SK-N-SH (cell line): Measurements from ENCODE around the gene MS4A18. TPM values are rescaled to one million over a fixed set of nuclear protein-coding genes. Genes with fewer than 3 reads are reported as not detected.

ENCODE experiments used
- CTCF ChIA-PET: fragments of 300-600, 350-600 bp; formaldehyde crosslinking; extraction: SDS; loops from one replicate; lab custom pipeline; 2021; lab: Yijun Ruan, JAX
- POLR2A ChIA-PET: fragments of 350-600 bp; sonication (Branson Sonifier 250); formaldehyde crosslinking; extraction: SDS; loops from one replicate; lab custom pipeline; 2020; ENCODE audit warnings: antibody characterized with exemption, inconsistent platforms; lab: Yijun Ruan, JAX
- DNase-seq: peaks from one replicate; pipeline ENCODE4 v3.0.0; 2012
- H2AFZ ChIP-seq: fragments of 200-600 bp; sonication (generic); 2 replicates; pipeline ENCODE4 v1.8.1; 2016; ENCODE audit warnings: antibody characterized with exemption, mild to moderate bottlenecking, low read depth
- H3F3A ChIP-seq: fragments of 200-600 bp; sonication (generic); replicated peaks from 2 replicates; pipeline ENCODE3; 2016; ENCODE audit warnings: antibody characterized with exemption, mild to moderate bottlenecking; ENCODE audit not compliant: insufficient read depth
- H3K27ac ChIP-seq, 2 experiments: fragments of 200-500 bp in 1 of 2; fragments of 200-600 bp in 1 of 2; sonication (Bioruptor generic) in 1 of 2; sonication (generic), shearing (Covaris generic) in 1 of 2; 2 replicates each; pipeline versions ENCODE4 v1.5.1 to v1.6.1; 2014 to 2016; ENCODE audit warnings: low read depth in 2 of 2, inconsistent platforms in 1 of 2, low read length in 1 of 2, mild to moderate bottlenecking in 1 of 2, mixed read lengths in 1 of 2
- H3K27me3 ChIP-seq: fragments of 200-600 bp; sonication (generic), shearing (Covaris generic); 2 replicates; pipeline ENCODE4 v1.6.1; 2016; ENCODE audit warnings: mixed run types; ENCODE audit not compliant: insufficient read depth
- H3K36me3 ChIP-seq, 2 experiments: fragments of 200-500 bp in 1 of 2; fragments of 200-600 bp in 1 of 2; sonication (Bioruptor generic) in 1 of 2; sonication (generic) in 1 of 2; replicated peaks in 1 of 2; 2 replicates each; pipeline versions ENCODE3 to v1.5.1; 2014 to 2016; ENCODE audit warnings: low read length in 1 of 2, mild to moderate bottlenecking in 1 of 2; ENCODE audit not compliant: insufficient read depth in 2 of 2, control insufficient read depth in 1 of 2
- H3K4me1 ChIP-seq, 2 experiments: fragments of 200-500 bp in 1 of 2; fragments of 200-600 bp in 1 of 2; sonication (Bioruptor generic) in 1 of 2; sonication (generic), shearing (Covaris generic) in 1 of 2; 2 replicates each; pipeline versions ENCODE4 v1.5.1 to v1.6.1; 2014 to 2016; ENCODE audit warnings: low read depth in 1 of 2, low read length in 1 of 2, mixed run types in 1 of 2; ENCODE audit not compliant: insufficient read depth in 2 of 2, control insufficient read depth in 1 of 2
- H3K4me2 ChIP-seq: fragments of 200-600 bp; sonication (generic), shearing (Covaris generic); 2 replicates; pipeline ENCODE4 v1.6.1; 2017; ENCODE audit warnings: mixed run types
- H3K4me3 ChIP-seq, 2 experiments: fragments of 200-500 bp in 1 of 2; fragments of 200-600 bp in 1 of 2; sonication (Bioruptor generic) in 1 of 2; sonication (generic), shearing (Covaris generic) in 1 of 2; 2 replicates each; pipeline versions ENCODE4 v1.5.1 to v1.8.1; 2014 to 2016; ENCODE audit warnings: low read depth in 2 of 2, inconsistent platforms in 1 of 2, low read length in 1 of 2, mild to moderate bottlenecking in 1 of 2, mixed read lengths in 1 of 2, moderate library complexity in 1 of 2
- H3K79me2 ChIP-seq: fragments of 200-600 bp; sonication (generic); 2 replicates; pipeline ENCODE4 v1.8.1; 2017; ENCODE audit warnings: mild to moderate bottlenecking; ENCODE audit not compliant: insufficient read depth
- H3K9ac ChIP-seq: fragments of 200-600 bp; sonication (generic); 2 replicates; pipeline ENCODE4 v1.6.1; 2017; ENCODE audit warnings: mixed run types
- H3K9me2 ChIP-seq: fragments of 200-600 bp; sonication (generic); 2 replicates; pipeline ENCODE4 v1.6.1; 2017; ENCODE audit warnings: mixed run types
- H3K9me3 ChIP-seq: fragments of 200-600 bp; sonication (generic); 2 replicates; pipeline ENCODE4 v1.6.1; 2017; ENCODE audit warnings: mixed run types, mild to moderate bottlenecking, moderate library complexity
- H4K20me1 ChIP-seq: fragments of 200-600 bp; sonication (generic); 2 replicates; pipeline ENCODE4 v1.6.1; 2017; ENCODE audit warnings: mild to moderate bottlenecking, mixed run types; ENCODE audit not compliant: insufficient read depth
- CHD2 ChIP-seq: fragments of 150-350 bp; IDR thresholded peaks from 2 replicates; pipeline ENCODE4 v1.6.1; 2018; ENCODE audit warnings: low read length; ENCODE audit not compliant: partially characterized antibody
- FOSL2 ChIP-seq: IDR thresholded peaks from 2 replicates; pipeline ENCODE4 v1.4.0; 2012; ENCODE audit warnings: low read depth, mild to moderate bottlenecking, moderate library complexity, borderline replicate concordance
- GABPA ChIP-seq: IDR thresholded peaks from 2 replicates; pipeline ENCODE4 v1.4.0; 2012; ENCODE audit warnings: low read depth, mild to moderate bottlenecking
- GATA2 ChIP-seq: sonication (generic); formaldehyde crosslinking; IDR thresholded peaks from 2 replicates; pipeline ENCODE4 v1.5.0; 2020; ENCODE audit warnings: mild to moderate bottlenecking, missing genetic modification reagents
- JUND ChIP-seq: IDR thresholded peaks from 2 replicates; pipeline ENCODE4 v1.4.0; 2012
- MXI1 ChIP-seq: IDR thresholded peaks from 2 replicates; pipeline ENCODE4 v1.6.1; 2012; ENCODE audit warnings: mild to moderate bottlenecking, low read depth, low read length, improper control_type of control experiment
- NRF1 ChIP-seq: IDR thresholded peaks from 2 replicates; pipeline ENCODE4 v1.6.1; 2012; ENCODE audit warnings: low read depth, mild to moderate bottlenecking, low read length
- RAD21 ChIP-seq: IDR thresholded peaks from 2 replicates; pipeline ENCODE4 v1.6.1; 2012; ENCODE audit warnings: mild to moderate bottlenecking, low read length
- RCOR1 ChIP-seq: fragments of 150-350 bp; IDR thresholded peaks from 2 replicates; pipeline ENCODE4 v1.6.1; 2017; ENCODE audit warnings: antibody characterized with exemption, low read length
- TAF1 ChIP-seq: IDR thresholded peaks from 2 replicates; pipeline ENCODE4 v1.6.1; 2012; ENCODE audit warnings: low read depth, mild to moderate bottlenecking, low read length, moderate library complexity, borderline replicate concordance
- TCF12 ChIP-seq: IDR thresholded peaks from 2 replicates; pipeline ENCODE4 v1.4.0; 2012
- YY1 ChIP-seq: IDR thresholded peaks from 2 replicates; pipeline ENCODE4 v1.4.0; 2012; ENCODE audit warnings: low read depth, mild to moderate bottlenecking
- WGBS: methylation state at CpG from one replicate; pipeline ENCODE4 v1.1.6; 2017; ENCODE audit warnings: low lambda C conversion rate; 5-methylcytosine and 5-hydroxymethylcytosine counted together
- polyA plus RNA-seq, 3 experiments: library from polyadenylated mRNA; depleted of rRNA; stranded (reverse); fragments of >200 nt; gene quantifications; 2 replicates each; pipeline ENCODE4 v1.2.3, GENCODE V29; 2012
- TF ChIP-seq, protein P1 (sequence below): IDR thresholded peaks from 2 replicates; pipeline ENCODE4 v1.6.1; 2012; ENCODE audit warnings: mild to moderate bottlenecking, low read depth, low read length, moderate library complexity
- TF ChIP-seq, protein P2 (sequence below): IDR thresholded peaks from 2 replicates; pipeline ENCODE4 v1.4.0; 2012; ENCODE audit warnings: low read depth, borderline replicate concordance
- TF ChIP-seq, protein P3 (sequence below): IDR thresholded peaks from 2 replicates; pipeline ENCODE4 v1.4.0; 2012; ENCODE audit warnings: low read depth, borderline replicate concordance

Gene MS4A18
- polyA plus RNA-seq, 1 of the 3 experiments (the other 2 are of a cell fraction), result not detected

DNA sequence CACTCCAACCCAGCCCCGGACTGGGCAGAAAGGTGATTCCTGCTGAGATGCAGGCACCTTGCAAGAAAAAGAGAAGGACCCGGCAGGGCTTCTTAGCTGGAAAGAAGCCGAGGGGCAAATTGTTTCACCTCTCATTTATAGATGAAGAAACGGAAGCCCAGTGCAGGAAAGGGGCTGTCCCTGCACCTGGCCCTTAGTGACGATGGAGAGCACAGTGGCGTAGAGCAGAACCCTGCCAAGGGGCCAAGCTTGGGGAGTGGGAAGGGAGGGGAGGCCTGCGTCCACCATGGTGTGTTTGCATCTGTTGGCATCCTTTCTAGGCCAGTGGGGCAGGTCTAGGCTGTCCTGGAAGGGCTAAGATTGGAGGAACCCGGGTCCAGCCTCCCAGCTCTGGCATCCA, 24.3 kb downstream of the MS4A18 start (continued):
- TF ChIP-seq, protein P1, sequence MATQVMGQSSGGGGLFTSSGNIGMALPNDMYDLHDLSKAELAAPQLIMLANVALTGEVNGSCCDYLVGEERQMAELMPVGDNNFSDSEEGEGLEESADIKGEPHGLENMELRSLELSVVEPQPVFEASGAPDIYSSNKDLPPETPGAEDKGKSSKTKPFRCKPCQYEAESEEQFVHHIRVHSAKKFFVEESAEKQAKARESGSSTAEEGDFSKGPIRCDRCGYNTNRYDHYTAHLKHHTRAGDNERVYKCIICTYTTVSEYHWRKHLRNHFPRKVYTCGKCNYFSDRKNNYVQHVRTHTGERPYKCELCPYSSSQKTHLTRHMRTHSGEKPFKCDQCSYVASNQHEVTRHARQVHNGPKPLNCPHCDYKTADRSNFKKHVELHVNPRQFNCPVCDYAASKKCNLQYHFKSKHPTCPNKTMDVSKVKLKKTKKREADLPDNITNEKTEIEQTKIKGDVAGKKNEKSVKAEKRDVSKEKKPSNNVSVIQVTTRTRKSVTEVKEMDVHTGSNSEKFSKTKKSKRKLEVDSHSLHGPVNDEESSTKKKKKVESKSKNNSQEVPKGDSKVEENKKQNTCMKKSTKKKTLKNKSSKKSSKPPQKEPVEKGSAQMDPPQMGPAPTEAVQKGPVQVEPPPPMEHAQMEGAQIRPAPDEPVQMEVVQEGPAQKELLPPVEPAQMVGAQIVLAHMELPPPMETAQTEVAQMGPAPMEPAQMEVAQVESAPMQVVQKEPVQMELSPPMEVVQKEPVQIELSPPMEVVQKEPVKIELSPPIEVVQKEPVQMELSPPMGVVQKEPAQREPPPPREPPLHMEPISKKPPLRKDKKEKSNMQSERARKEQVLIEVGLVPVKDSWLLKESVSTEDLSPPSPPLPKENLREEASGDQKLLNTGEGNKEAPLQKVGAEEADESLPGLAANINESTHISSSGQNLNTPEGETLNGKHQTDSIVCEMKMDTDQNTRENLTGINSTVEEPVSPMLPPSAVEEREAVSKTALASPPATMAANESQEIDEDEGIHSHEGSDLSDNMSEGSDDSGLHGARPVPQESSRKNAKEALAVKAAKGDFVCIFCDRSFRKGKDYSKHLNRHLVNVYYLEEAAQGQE, result no peak
- TF ChIP-seq NRF1 (no peak), TCF12 (no peak), JUND (no peak), MXI1 (no peak)
- TF ChIP-seq, protein P2, sequence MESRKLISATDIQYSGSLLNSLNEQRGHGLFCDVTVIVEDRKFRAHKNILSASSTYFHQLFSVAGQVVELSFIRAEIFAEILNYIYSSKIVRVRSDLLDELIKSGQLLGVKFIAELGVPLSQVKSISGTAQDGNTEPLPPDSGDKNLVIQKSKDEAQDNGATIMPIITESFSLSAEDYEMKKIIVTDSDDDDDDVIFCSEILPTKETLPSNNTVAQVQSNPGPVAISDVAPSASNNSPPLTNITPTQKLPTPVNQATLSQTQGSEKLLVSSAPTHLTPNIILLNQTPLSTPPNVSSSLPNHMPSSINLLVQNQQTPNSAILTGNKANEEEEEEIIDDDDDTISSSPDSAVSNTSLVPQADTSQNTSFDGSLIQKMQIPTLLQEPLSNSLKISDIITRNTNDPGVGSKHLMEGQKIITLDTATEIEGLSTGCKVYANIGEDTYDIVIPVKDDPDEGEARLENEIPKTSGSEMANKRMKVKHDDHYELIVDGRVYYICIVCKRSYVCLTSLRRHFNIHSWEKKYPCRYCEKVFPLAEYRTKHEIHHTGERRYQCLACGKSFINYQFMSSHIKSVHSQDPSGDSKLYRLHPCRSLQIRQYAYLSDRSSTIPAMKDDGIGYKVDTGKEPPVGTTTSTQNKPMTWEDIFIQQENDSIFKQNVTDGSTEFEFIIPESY, result no peak
- TF ChIP-seq, all 33 proteins: peak for 0

DNA sequence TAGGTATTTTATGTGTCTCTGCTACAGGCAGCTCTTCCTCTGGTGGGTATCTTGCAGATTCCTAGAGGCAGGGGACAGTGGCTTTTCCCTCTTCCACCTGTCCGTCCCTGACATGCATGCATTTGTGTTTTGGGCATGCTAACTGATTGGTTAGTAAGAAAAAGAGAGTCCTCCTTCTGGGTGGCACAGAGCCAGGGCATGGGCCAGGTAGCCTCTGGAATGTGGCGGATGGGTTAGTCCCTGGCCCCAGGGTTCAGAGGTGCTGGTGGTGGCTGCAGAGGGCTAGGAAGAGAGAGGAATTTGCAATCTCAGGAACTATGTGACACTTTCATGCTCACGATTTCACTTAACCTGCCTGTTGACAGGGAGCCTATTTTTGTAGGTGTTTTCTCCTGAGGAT, 26.4 kb downstream of the MS4A18 start:
- no peaks in the 10 kb centered on the region for H3K9me3 ChIP-seq
- H3K27ac ChIP-seq, result no peak overlapping the region
- H4K20me1 ChIP-seq, result no peaks in the 10 kb centered on the region
- ChIA-PET CTCF (no interaction called here), POLR2A (no interaction called here)
- no peak for DNase-seq
- no peaks in the 10 kb centered on the region for H3K36me3 ChIP-seq
- H3K9ac ChIP-seq, result no peak overlapping the region
- no peak overlapping the region for H2AFZ ChIP-seq
- H3F3A ChIP-seq, result no peaks in the 10 kb centered on the region
- WGBS, result 6% methylated on average over 3 of the region's 3 CpGs
- no peaks in the 10 kb centered on the region for H3K79me2 ChIP-seq
- no peak for TF ChIP-seq CHD2
- TF ChIP-seq GATA2 (CRISPR knock-in tag), result no peak
- TF ChIP-seq FOSL2, result no peak
- no peak for TF ChIP-seq NRF1
- TF ChIP-seq JUND, result no peak
- TF ChIP-seq GABPA, result no peak
- TF ChIP-seq, protein P2, result no peak
- no peak for TF ChIP-seq RAD21
- no peak for TF ChIP-seq RCOR1
- TF ChIP-seq, protein P3, sequence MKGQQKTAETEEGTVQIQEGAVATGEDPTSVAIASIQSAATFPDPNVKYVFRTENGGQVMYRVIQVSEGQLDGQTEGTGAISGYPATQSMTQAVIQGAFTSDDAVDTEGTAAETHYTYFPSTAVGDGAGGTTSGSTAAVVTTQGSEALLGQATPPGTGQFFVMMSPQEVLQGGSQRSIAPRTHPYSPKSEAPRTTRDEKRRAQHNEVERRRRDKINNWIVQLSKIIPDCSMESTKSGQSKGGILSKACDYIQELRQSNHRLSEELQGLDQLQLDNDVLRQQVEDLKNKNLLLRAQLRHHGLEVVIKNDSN, result no peak
- no peak for TF ChIP-seq YY1
- TF ChIP-seq TAF1, result no peak
- peaks cover 41% of the 10 kb centered on the region; the same call in 1 of the 2 replicates for H3K27me3 ChIP-seq
- H3K4me2 ChIP-seq, result no peak overlapping the region
- H3K9me2 ChIP-seq, result no peaks in the 10 kb centered on the region
- H3K4me1 ChIP-seq, result no peaks in the 10 kb centered on the region
- H3K4me3 ChIP-seq, result no peak overlapping the region
